Hepatocyte (in vitro differentiated cells): ENCODE measurements around the gene CD8B2. TPM values are rescaled to one million over a fixed set of nuclear protein-coding genes. Genes with fewer than 3 reads are reported as not detected.

ENCODE experiments used
- DNase-seq: peaks from one replicate; pipeline ENCODE4 v3.0.0-alpha.2; 2016; ENCODE audit warnings: low spot score
- H2AFZ ChIP-seq: fragments of 200-600 bp; sonication (generic); 2 replicates; pipeline ENCODE4 v1.6.0; 2016; ENCODE audit warnings: antibody characterized with exemption, mild to moderate bottlenecking
- H3K27ac ChIP-seq: fragments of 200-600 bp; sonication (generic); 2 replicates; pipeline ENCODE4 v1.5.1; 2016; ENCODE audit warnings: mild to moderate bottlenecking
- H3K27me3 ChIP-seq: fragments of 200-600 bp; sonication (generic); 2 replicates; pipeline ENCODE4 v1.6.1; 2016
- H3K36me3 ChIP-seq: fragments of 200-600 bp; sonication (generic); replicated peaks from 2 replicates; pipeline ENCODE4 v1.5.1; 2016; ENCODE audit warnings: low read depth; ENCODE audit not compliant: insufficient read depth
- H3K4me1 ChIP-seq: fragments of 200-600 bp; sonication (generic); 2 replicates; pipeline ENCODE4 v1.5.1; 2016; ENCODE audit warnings: mild to moderate bottlenecking, moderate library complexity; ENCODE audit not compliant: insufficient read depth
- H3K4me2 ChIP-seq: fragments of 200-600 bp; sonication (generic); 2 replicates; pipeline ENCODE4 v1.6.0; 2016
- H3K4me3 ChIP-seq: fragments of 200-600 bp; sonication (generic); 2 replicates; pipeline ENCODE4 v1.5.1; 2016; ENCODE audit warnings: mild to moderate bottlenecking
- H3K79me2 ChIP-seq: fragments of 200-600 bp; sonication (generic); 2 replicates; pipeline ENCODE4 v1.6.0; 2017; ENCODE audit warnings: mild to moderate bottlenecking
- H3K9me2 ChIP-seq: fragments of 200-600 bp; sonication (generic); replicated peaks from 2 replicates; pipeline ENCODE4 v1.6.0; 2017; ENCODE audit warnings: mild to moderate bottlenecking; ENCODE audit not compliant: insufficient read depth
- H3K9me3 ChIP-seq: fragments of 200-600 bp; sonication (generic); 2 replicates; pipeline ENCODE4 v1.5.1; 2016; ENCODE audit warnings: low read depth, mild to moderate bottlenecking
- H4K20me1 ChIP-seq: fragments of 200-600 bp; sonication (generic); 2 replicates; pipeline ENCODE4 v1.6.0; 2016; ENCODE audit warnings: mild to moderate bottlenecking; ENCODE audit not compliant: insufficient read depth, poor library complexity, severe bottlenecking
- CTCF ChIP-seq: fragments of 200-600 bp; sonication (generic); IDR thresholded peaks from 2 replicates; pipeline ENCODE4 v1.5.1; 2016; ENCODE audit warnings: antibody characterized with exemption, mild to moderate bottlenecking; ENCODE audit not compliant: poor library complexity
- EZH2 ChIP-seq: fragments of 200-600 bp; sonication (generic); IDR thresholded peaks from 2 replicates; pipeline ENCODE4 v1.6.1; 2016; ENCODE audit warnings: antibody characterized with exemption, mild to moderate bottlenecking, borderline replicate concordance
- EZH2phosphoT487 ChIP-seq: fragments of 200-600 bp; sonication (generic); IDR thresholded peaks from one replicate; pipeline ENCODE4 v1.6.1; 2018; ENCODE audit warnings: antibody characterized with exemption, mild to moderate bottlenecking, low read depth, moderate library complexity; ENCODE audit not compliant: unreplicated experiment, severe bottlenecking
- WGBS: methylation state at CpG from one replicate; pipeline ENCODE4 v1.1.6; 2016; ENCODE audit warnings: low lambda C conversion rate; ENCODE audit errors: missing lambda C conversion rate; 5-methylcytosine and 5-hydroxymethylcytosine counted together
- polyA plus RNA-seq: library from polyadenylated mRNA; unstranded; fragments of >200 nt; fragmentation: Nextera tagmentation; extraction: Ambion mirVana; gene quantifications from 2 replicates; pipeline ENCODE4 v1.2.1, GENCODE V29; 2016
- total RNA-seq: library from RNA; depleted of rRNA; stranded (reverse); fragments of >200 nt; gene quantifications from 2 replicates; pipeline ENCODE4 v1.2.3, GENCODE V29; 2014

CD8B2 gene
- total and polyA plus RNA-seq, 2 experiments from 2014 or later, result 0.47 TPM; not detected in 1

GRCh38 chr2:106537047-106537446 is 49.9 kb downstream of the CD8B2 start:
- H3K79me2 ChIP-seq, result no peaks in the 10 kb centered on the region
- H3K36me3 ChIP-seq, result no peaks in the 10 kb centered on the region
- no peaks in the 10 kb centered on the region for H3K4me1 ChIP-seq
- no peak overlapping the region for H3K27ac ChIP-seq
- H3K9me3 ChIP-seq, result no peaks in the 10 kb centered on the region
- no peaks in the 10 kb centered on the region for H3K27me3 ChIP-seq
- H3K4me3 ChIP-seq, result no peak overlapping the region
- WGBS, result 87% methylated on average over 4 of the region's 4 CpGs
- no peaks in the 10 kb centered on the region for H4K20me1 ChIP-seq
- no peak overlapping the region for H2AFZ ChIP-seq
- TF ChIP-seq EZH2 (no peak), EZH2phosphoT487 (no peak), CTCF (no peak)
- no peak for DNase-seq
- no peaks in the 10 kb centered on the region for H3K9me2 ChIP-seq
- H3K4me2 ChIP-seq, result no peak overlapping the region

- Histone ChIP-seq H3K9me3 (no peaks in the 10 kb centered on the region), H3K36me3 (no peaks in the 10 kb centered on the region), H3K27me3 (no peaks in the 10 kb centered on the region), H2AFZ (no peak overlapping the region), H3K4me2 (peak overlapping the region; percentile 12), H3K4me1 (no peaks in the 10 kb centered on the region), H4K20me1 (no peaks in the 10 kb centered on the region), H3K79me2 (no peaks in the 10 kb centered on the region), H3K27ac (no peak overlapping the region), H3K4me3 (no peak overlapping the region), H3K9me2 (no peaks in the 10 kb centered on the region)
- TF ChIP-seq EZH2phosphoT487 (no peak), CTCF (no peak), EZH2 (no peak)
- WGBS, result 62% methylated on average over 10 of the region's 10 CpGs
- no peak for DNase-seq
Observed at GRCh38 chr2:106537791-106538191, 50.6 kb downstream of the CD8B2 start.

DNA sequence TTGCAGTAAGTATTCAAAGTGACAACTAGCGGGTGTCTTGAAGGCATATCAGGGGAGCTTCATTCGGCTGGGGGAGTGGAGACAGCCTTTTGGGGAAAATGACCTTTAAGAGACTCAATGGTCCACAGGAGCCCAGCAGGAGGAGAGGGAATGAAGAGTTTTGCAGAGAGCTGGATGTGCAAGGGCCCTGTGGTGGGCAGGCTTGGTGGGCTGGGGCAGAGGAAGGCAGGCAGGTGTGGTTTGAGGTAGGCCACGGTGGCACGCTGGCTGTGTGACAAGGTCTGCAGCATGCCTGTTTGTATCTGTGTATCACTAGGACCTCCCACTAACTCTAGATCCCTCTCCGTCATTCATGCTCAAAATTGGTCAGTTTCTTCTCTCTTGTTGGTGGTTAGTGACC is 53.7 kb downstream of the CD8B2 start:
- Histone ChIP-seq H3K27me3 (no peaks in the 10 kb centered on the region), H3K9me2 (no peaks in the 10 kb centered on the region), H3K36me3 (no peaks in the 10 kb centered on the region), H2AFZ (no peak overlapping the region), H4K20me1 (no peaks in the 10 kb centered on the region), H3K4me3 (no peak overlapping the region), H3K9me3 (no peaks in the 10 kb centered on the region), H3K27ac (no peak overlapping the region), H3K4me2 (no peak overlapping the region), H3K79me2 (no peaks in the 10 kb centered on the region), H3K4me1 (no peaks in the 10 kb centered on the region)
- no peak for DNase-seq
- TF ChIP-seq EZH2phosphoT487, result no peak
- TF ChIP-seq CTCF, result no peak
- no peak for TF ChIP-seq EZH2
- WGBS, result 97% methylated on average over 5 of the region's 5 CpGs

DNA sequence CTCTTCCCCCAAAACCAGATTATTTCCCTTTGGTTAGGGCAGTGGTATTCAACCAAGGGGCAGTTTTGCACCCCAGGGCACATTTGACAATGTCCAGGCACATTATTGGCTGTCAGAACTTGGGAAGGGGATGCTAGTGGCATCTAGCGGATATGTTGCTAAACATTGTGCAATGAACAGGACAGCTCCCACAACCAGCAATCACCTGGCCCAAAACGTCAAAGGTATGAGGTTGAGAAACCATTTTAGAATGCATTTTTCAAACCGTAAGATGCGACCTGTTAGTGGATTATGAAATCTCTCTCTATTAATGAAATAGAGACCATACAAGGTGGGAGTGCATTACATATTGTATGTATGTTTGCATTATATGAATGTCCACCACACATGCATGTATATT is 54.2 kb downstream of the CD8B2 start:
- Histone ChIP-seq H2AFZ (no peak overlapping the region), H3K4me2 (no peak overlapping the region), H3K4me3 (no peak overlapping the region), H3K36me3 (no peaks in the 10 kb centered on the region), H3K27me3 (no peaks in the 10 kb centered on the region), H3K9me2 (no peaks in the 10 kb centered on the region), H4K20me1 (no peaks in the 10 kb centered on the region), H3K4me1 (no peaks in the 10 kb centered on the region), H3K27ac (no peak overlapping the region), H3K9me3 (no peaks in the 10 kb centered on the region), H3K79me2 (no peaks in the 10 kb centered on the region)
- 77% methylated on average over 4 of the region's 4 CpGs for WGBS
- DNase-seq, result no peak
- no peak for TF ChIP-seq CTCF
- no peak for TF ChIP-seq EZH2
- no peak for TF ChIP-seq EZH2phosphoT487
